Measurements from ENCODE around the gene TCF7L1. TPM values are rescaled to one million over a fixed set of nuclear protein-coding genes. Genes with fewer than 3 reads are reported as not detected.

TCF7L1 gene
- total and polyA plus RNA-seq, 2 of the 13 experiments (the other 11 are each of a cell fraction or from before 2014, with no cell fraction given) = 0.04 to 0.15 TPM

DNA sequence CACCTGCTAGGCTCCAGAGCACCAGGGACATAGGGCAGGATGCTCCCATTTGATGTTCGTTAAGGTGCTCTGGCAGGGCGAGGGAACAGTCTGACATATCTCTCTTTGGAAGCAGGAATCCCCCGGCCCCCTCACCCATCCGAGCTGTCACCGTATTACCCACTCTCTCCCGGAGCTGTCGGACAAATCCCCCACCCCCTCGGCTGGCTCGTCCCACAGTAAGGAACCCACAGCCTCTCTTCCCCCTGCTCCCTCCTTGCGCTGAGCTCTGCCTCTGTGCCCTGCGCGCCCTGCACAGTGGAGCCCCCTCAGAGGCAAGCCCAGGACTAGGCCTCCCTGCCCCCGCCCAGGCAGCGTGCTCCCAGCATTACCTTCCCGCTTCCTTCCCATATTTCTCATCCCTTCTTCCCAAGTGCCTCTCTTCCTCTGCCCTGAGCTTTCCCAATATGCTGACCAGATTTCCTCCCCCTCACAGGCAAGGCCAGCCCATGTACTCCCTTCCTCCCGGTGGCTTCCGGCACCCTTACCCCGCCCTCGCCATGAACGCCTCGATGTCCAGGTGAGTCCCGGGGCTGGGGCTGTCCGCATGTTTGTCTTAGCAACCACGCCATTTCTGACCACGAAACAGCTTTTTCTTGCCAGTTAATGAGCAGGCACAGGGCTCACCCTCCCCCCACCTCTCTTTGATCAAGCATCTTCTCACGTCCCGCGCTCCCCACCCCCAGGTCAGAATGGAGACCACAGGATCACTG is 170.8 kb downstream of the TCF7L1 start (continued):
- no peak for TF ChIP-seq ZNF260 (CRISPR knock-in tag; IDR thresholded peaks at IDR 0.05; ENCODE audit: borderline replicate concordance, low read depth)
- TF ChIP-seq, protein P1, sequence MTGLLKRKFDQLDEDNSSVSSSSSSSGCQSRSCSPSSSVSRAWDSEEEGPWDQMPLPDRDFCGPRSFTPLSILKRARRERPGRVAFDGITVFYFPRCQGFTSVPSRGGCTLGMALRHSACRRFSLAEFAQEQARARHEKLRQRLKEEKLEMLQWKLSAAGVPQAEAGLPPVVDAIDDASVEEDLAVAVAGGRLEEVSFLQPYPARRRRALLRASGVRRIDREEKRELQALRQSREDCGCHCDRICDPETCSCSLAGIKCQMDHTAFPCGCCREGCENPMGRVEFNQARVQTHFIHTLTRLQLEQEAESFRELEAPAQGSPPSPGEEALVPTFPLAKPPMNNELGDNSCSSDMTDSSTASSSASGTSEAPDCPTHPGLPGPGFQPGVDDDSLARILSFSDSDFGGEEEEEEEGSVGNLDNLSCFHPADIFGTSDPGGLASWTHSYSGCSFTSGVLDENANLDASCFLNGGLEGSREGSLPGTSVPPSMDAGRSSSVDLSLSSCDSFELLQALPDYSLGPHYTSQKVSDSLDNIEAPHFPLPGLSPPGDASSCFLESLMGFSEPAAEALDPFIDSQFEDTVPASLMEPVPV (CRISPR knock-in tag; IDR thresholded peaks at IDR 0.05) = 0 out of 2 replicates have a peak, but pooled peaks have one; percentile 40
- 0 out of 2 replicates have a peak, but pooled peaks have one; percentile 28 for TF ChIP-seq MIER3 (CRISPR knock-in tag; IDR thresholded peaks at IDR 0.05; ENCODE audit: borderline replicate concordance)
- TF ChIP-seq ZFP36L2 (CRISPR knock-in tag; IDR thresholded peaks at IDR 0.05) = no peak
- no peak for TF ChIP-seq ZNF883 (CRISPR knock-in tag; IDR thresholded peaks at IDR 0.05; ENCODE audit: not compliant biosample characterization)
- TF ChIP-seq, protein P2, sequence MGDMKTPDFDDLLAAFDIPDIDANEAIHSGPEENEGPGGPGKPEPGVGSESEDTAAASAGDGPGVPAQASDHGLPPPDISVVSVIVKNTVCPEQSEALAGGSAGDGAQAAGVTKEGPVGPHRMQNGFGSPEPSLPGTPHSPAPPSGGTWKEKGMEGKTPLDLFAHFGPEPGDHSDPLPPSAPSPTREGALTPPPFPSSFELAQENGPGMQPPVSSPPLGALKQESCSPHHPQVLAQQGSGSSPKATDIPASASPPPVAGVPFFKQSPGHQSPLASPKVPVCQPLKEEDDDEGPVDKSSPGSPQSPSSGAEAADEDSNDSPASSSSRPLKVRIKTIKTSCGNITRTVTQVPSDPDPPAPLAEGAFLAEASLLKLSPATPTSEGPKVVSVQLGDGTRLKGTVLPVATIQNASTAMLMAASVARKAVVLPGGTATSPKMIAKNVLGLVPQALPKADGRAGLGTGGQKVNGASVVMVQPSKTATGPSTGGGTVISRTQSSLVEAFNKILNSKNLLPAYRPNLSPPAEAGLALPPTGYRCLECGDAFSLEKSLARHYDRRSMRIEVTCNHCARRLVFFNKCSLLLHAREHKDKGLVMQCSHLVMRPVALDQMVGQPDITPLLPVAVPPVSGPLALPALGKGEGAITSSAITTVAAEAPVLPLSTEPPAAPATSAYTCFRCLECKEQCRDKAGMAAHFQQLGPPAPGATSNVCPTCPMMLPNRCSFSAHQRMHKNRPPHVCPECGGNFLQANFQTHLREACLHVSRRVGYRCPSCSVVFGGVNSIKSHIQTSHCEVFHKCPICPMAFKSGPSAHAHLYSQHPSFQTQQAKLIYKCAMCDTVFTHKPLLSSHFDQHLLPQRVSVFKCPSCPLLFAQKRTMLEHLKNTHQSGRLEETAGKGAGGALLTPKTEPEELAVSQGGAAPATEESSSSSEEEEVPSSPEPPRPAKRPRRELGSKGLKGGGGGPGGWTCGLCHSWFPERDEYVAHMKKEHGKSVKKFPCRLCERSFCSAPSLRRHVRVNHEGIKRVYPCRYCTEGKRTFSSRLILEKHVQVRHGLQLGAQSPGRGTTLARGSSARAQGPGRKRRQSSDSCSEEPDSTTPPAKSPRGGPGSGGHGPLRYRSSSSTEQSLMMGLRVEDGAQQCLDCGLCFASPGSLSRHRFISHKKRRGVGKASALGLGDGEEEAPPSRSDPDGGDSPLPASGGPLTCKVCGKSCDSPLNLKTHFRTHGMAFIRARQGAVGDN (CRISPR knock-in tag; IDR thresholded peaks at IDR 0.05) = peak; percentile 57
- no peak for TF ChIP-seq ISX (CRISPR knock-in tag; conservative IDR thresholded peaks at IDR 0.05)
- TF ChIP-seq, protein P3, sequence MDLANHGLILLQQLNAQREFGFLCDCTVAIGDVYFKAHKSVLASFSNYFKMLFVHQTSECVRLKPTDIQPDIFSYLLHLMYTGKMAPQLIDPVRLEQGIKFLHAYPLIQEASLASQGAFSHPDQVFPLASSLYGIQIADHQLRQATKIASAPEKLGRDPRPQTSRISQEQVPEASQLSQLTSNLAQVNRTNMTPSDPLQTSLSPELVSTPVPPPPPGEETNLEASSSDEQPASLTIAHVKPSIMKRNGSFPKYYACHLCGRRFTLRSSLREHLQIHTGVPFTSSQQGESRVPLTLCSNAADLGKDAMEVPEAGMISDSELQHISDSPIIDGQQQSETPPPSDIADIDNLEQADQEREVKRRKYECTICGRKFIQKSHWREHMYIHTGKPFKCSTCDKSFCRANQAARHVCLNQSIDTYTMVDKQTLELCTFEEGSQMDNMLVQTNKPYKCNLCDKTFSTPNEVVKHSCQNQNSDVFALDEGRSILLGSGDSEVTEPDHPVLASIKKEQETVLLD (CRISPR knock-in tag; IDR thresholded peaks at IDR 0.05; ENCODE audit: low read depth) = no peak
- TF ChIP-seq ZBTB38 (CRISPR knock-in tag; IDR thresholded peaks at IDR 0.05) = peak; percentile 22
- no peak for TF ChIP-seq HHEX (CRISPR knock-in tag; IDR thresholded peaks at IDR 0.05)
- peak; percentile 36; the same call in 1 of the 2 replicates for TF ChIP-seq GABPB1 (CRISPR knock-in tag; IDR thresholded peaks at IDR 0.05)
- no peak for TF ChIP-seq NFIB (CRISPR knock-in tag; IDR thresholded peaks at IDR 0.05; ENCODE audit: borderline replicate concordance)
- no peak for TF ChIP-seq ZNF546 (CRISPR knock-in tag; conservative IDR thresholded peaks at IDR 0.05)
- TF ChIP-seq, protein P4, sequence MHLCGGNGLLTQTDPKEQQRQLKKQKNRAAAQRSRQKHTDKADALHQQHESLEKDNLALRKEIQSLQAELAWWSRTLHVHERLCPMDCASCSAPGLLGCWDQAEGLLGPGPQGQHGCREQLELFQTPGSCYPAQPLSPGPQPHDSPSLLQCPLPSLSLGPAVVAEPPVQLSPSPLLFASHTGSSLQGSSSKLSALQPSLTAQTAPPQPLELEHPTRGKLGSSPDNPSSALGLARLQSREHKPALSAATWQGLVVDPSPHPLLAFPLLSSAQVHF (CRISPR knock-in tag; IDR thresholded peaks at IDR 0.05) = no peak
- TF ChIP-seq, protein P5, sequence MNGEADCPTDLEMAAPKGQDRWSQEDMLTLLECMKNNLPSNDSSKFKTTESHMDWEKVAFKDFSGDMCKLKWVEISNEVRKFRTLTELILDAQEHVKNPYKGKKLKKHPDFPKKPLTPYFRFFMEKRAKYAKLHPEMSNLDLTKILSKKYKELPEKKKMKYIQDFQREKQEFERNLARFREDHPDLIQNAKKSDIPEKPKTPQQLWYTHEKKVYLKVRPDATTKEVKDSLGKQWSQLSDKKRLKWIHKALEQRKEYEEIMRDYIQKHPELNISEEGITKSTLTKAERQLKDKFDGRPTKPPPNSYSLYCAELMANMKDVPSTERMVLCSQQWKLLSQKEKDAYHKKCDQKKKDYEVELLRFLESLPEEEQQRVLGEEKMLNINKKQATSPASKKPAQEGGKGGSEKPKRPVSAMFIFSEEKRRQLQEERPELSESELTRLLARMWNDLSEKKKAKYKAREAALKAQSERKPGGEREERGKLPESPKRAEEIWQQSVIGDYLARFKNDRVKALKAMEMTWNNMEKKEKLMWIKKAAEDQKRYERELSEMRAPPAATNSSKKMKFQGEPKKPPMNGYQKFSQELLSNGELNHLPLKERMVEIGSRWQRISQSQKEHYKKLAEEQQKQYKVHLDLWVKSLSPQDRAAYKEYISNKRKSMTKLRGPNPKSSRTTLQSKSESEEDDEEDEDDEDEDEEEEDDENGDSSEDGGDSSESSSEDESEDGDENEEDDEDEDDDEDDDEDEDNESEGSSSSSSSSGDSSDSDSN (CRISPR knock-in tag; IDR thresholded peaks at IDR 0.05) = 0 out of 2 replicates have a peak, but pooled peaks have one; percentile 21
- TF ChIP-seq SUZ12 (IDR thresholded peaks at IDR 0.05; ENCODE audit: low read depth, low read length) = no peak
- no peak for TF ChIP-seq ZNF766 (CRISPR knock-in tag; IDR thresholded peaks at IDR 0.05; ENCODE audit: borderline replicate concordance)

All from HepG2 (cell line).